Activated CD4-positive, alpha-beta T cell treated with anti-CD3 and anti-CD28 coated beads, Interleukin-2, amount 10 ng/mL, durations not matched to agents 24 days and 14 days (primary cell): ENCODE measurements around the gene VDR. TPM values are rescaled to one million over a fixed set of nuclear protein-coding genes. Genes with fewer than 3 reads are reported as not detected.
"Not testable (repeated sequence)": the region's sequence is repeated elsewhere in the genome, so short reads cannot be mapped to it uniquely, and the experiment has no call there.

Source experiments
- DNase-seq: peaks from one replicate; pipeline ENCODE4 v3.0.0; 2022
- H3K27ac Mint-ChIP-seq: one replicate; pipeline ENCODE4 v1.8.0; 2022; ENCODE audit warnings: mild to moderate bottlenecking, mixed read lengths
- H3K27me3 Mint-ChIP-seq: one replicate; pipeline ENCODE4 v1.8.0; 2022; ENCODE audit warnings: mixed read lengths
- H3K36me3 Mint-ChIP-seq: one replicate; pipeline ENCODE4 v1.8.0; 2022; ENCODE audit warnings: low read depth, mild to moderate bottlenecking, mixed read lengths
- H3K4me1 Mint-ChIP-seq: one replicate; pipeline ENCODE4 v1.8.0; 2021; ENCODE audit warnings: mixed read lengths
- H3K4me3 Mint-ChIP-seq: one replicate; pipeline ENCODE4 v1.8.0; 2022; ENCODE audit warnings: mild to moderate bottlenecking, moderate library complexity, mixed read lengths
- H3K9me3 Mint-ChIP-seq: one replicate; pipeline ENCODE4 v1.8.0; 2021; ENCODE audit warnings: mixed read lengths
- intact Hi-C: fragments of 100-400 bp; cut with micrococcal nuclease; formaldehyde crosslinking; loops from one replicate; pipeline ENCODE4 v1.15.1; 2023
- total RNA-seq: library from RNA; stranded (reverse); gene quantifications from 2 replicates; pipeline ENCODE4 v1.2.3, GENCODE V29; 2022

VDR gene
- total RNA-seq, 1 donor from 2014 or later = 277 TPM

DNA sequence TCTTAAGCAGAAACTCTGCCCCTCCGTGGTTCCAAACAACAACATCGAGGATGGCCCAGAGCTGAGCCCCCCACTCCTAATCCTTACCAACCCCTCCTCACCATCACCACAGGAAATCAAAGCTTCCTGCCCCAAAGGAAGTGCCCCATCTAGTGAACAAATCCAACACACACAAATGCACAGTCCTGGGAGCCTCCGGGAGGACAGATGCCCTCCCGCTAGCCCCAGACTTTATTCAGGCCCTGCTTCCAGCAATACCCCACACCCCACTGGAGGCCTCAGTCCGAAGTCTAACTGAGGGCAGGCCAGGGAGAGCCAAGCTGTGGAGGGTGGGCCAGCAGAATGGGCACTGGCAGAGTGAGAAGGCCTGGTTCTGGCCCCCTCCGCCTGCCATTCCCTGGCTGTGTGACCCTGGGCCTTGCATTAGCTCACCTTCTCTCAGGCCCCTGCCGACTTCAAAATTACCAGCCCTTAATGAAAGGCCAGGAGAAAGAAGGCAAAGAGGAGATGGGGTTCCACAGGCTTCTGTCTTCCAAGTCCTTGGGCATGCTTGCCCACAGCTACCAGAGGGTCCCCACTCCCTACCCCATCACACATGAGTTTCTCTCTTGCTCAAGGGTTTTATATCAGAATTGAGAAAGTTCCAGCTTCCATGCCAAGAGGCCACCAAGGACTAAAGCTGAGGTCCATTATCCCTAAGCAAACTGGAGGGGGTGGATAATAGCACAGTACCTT, 87.4 kb downstream of the VDR start:
- Mint-ChIP-seq H3K4me1 (peaks cover 66% of the 10 kb centered on the region), H3K36me3 (peaks cover 63% of the 10 kb centered on the region), H3K9me3 (peaks cover 4% of the 10 kb centered on the region), H3K4me3 (peak overlapping the region; percentile 88), H3K27ac (peak overlapping the region; percentile 99), H3K27me3 (no peaks in the 10 kb centered on the region)
- DNase-seq = peak; percentile 79
- intact Hi-C loops = loop anchor here (1.0 to 10.0 kb wide), 3 partner anchors 9 to 1603 kb away; no protein-coding TSS in a partner anchor

DNA sequence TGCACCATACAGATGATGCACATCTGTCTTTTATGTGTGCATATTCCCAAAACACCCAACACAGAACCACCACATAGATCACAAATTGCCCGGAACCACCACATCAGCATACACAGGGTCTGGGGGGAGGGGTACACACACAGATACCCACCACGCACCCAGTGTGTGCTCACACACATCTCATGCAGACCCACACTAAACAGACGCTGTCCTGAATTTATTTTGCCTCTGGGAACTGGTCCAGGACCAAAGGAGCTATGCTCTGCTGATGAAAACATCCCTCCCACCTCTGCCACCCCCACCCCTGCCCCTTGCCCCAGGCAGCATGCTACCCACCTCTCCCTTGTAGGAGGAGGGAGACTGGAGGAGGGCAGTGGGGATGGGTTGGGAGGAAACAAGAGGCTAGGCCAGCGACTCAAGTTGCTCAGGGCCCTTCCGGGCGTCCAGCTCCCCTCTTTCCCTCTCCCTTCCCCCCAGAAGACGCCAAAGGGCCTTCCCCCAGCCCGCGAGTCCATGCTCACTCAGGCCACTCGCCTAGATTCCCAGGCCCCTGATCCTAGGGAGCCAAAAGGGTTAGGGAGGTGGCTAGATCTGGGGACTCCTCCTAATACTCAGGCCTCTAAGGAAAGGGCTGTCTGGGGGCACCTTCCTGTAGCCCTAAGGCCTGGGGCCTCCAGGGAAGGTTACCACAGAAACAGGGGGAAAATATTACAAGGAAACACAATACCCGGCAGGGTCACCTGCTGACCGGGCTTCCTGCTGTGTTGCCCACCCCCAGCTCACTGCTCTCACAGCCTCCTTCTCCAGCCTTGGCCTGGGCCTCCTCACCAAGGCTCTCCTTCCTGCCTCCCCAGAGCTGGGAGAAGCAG, 88.2 kb downstream of the VDR start:
- H3K27ac Mint-ChIP-seq = peak overlapping the region; percentile 99
- H3K4me1 Mint-ChIP-seq = peaks cover 64% of the 10 kb centered on the region
- H3K4me3 Mint-ChIP-seq = peak overlapping the region; percentile 88
- intact Hi-C loops = loop anchor here (10.0 kb wide), 2 partner anchors 422 to 1602 kb away; no protein-coding TSS in a partner anchor
- peaks cover 69% of the 10 kb centered on the region for H3K36me3 Mint-ChIP-seq
- no peaks in the 10 kb centered on the region for H3K9me3 Mint-ChIP-seq
- H3K27me3 Mint-ChIP-seq = no peaks in the 10 kb centered on the region
- peak; percentile 63 for DNase-seq

DNA sequence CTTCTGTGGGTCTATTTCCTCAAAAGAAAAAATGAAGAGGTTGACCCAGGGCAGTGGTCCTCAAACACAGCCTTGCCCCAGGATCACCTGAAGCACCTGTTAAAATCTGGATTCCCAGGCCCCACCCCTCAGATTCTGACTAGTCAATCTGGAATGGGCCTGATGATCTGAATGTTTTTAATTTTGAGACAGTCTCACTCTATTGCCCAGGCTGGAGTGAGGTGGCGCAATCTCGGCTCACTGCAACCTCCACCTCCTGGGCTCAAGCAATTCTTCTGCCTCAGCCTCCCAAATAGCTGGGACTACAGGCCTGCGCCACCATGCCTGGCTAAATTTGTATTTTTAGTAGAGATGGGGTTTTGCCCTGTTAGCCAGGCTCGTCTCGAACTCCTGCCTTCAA, 89.3 kb downstream of the VDR start:
- peaks cover 66% of the 10 kb centered on the region for H3K4me1 Mint-ChIP-seq
- H3K4me3 Mint-ChIP-seq = peak overlapping the region; percentile 88
- not testable (repeated sequence) for H3K9me3 Mint-ChIP-seq, H3K27me3 Mint-ChIP-seq
- intact Hi-C loops = loop anchor here (10.0 kb wide), 2 partner anchors 421 to 1601 kb away; no protein-coding TSS in a partner anchor
- H3K27ac Mint-ChIP-seq = peak overlapping the region; percentile 99
- H3K36me3 Mint-ChIP-seq = peaks cover 79% of the 10 kb centered on the region
- peak; percentile 61 for DNase-seq

DNA sequence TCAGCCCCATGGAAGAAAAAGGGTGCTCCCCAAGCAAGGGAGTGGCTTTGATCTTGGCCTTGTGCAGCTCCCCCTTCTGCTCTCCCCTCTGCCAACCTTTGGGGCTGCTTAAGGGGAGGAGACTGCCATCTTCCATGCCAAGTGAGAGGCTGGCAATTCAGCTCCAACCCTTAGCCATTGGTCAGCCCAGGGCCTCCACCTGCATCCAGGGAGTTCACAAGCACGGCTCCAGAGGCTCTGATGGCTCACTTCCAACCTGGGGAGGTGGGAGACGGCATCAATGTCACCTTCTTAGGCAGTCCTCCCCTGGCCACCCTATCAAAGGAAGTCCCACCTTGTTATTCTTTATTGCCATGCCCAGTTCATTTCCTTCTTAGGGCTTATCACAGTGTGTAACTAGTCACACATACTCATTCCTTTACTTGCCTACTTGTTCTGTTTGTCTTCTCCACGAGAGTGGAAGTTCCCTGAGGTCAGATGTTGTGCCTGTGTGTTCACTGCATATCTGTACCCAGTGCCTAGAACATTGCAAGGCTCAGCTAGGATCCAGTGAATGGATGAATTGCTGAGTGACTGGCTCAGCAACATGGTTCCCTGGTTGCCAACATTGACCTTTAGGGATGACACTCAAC, 90.1 kb downstream of the VDR start:
- intact Hi-C loops = loop anchor here (5.0 to 10.0 kb wide), 4 partner anchors 420 to 1600 kb away; no protein-coding TSS in a partner anchor
- H3K4me3 Mint-ChIP-seq = peak overlapping the region; percentile 88
- peak overlapping the region; percentile 99 for H3K27ac Mint-ChIP-seq
- H3K27me3 Mint-ChIP-seq = no peaks in the 10 kb centered on the region
- no peaks in the 10 kb centered on the region for H3K9me3 Mint-ChIP-seq
- peaks cover 81% of the 10 kb centered on the region for H3K36me3 Mint-ChIP-seq
- H3K4me1 Mint-ChIP-seq = peaks cover 70% of the 10 kb centered on the region
- peak; percentile 74 for DNase-seq

DNA sequence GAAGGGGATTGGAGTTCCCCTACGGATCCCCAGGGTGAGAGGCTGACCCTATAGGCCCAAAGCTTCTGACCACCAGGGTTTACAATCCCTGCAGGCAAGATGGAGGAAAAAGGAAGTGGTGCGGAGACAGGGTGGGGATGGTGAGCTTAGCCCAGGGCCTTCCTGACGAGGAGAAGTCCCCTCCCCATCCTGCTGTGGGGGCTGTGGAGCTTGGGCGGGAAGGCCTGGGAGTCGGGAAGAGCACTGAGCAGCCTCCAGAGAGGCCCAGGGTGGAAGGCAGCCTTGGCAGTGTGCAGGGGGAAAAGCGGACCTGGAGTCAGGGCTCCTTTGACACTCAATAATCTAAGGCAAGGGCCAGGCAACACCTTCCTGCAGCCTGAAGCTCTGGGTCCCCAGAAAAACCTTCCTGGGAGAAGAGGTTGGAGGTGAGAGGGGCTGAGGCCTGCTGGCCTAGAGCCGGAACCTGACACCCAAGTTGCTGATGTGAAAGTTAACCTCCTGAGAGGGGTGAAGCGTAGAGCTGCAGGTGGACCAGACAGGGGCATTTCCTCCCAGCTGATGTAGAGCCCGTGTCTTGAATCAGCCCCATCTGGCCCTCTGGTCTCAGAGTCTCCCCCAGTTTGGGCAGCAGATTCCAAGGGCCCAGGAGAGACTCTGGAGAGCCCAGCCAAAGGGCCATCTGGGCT, 91.1 kb downstream of the VDR start:
- Mint-ChIP-seq H3K27me3 (no peaks in the 10 kb centered on the region), H3K4me1 (peaks cover 77% of the 10 kb centered on the region), H3K4me3 (peak overlapping the region; percentile 88), H3K27ac (peak overlapping the region; percentile 99), H3K9me3 (no peaks in the 10 kb centered on the region), H3K36me3 (peaks cover 83% of the 10 kb centered on the region)
- DNase-seq = peak; percentile 80
- intact Hi-C loops = loop anchor here (1.0 to 10.0 kb wide), 5 partner anchors 19 to 1599 kb away; no protein-coding TSS in a partner anchor

DNA sequence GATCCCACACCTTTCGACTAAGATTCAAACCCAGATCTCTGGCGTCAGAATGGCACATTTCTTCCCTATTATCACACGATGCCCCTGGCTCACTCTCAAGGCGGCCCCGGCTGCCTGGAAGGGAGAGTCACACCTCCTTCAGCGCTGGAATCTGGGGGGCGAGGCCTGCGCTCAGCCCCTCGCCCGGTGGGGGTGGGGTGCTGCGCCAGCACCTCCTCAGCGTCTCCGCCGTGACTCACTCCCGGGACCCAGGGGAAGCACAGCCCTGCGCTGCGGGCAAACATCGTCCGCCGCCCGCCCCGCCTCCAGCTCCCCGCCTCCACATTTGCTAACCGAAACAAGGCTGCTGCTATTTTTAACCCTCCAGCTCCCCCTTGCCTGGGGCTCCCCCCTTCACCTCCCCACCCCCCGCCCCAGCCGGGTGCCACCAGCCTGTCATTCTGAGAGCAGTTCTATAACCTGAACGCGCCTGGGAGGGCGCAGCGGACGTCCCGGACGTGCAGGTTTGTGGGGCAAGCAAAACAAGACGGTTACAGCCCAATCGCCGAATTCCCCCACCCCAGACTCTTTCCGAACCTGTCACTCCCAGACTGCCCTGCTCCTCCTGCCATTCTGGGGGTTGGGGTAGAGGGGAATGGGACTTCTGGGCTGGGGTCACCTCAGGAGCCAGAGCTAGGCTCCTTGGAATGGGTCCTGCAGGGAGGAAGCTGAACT, 91.8 kb downstream of the VDR start:
- DNase-seq = peak; percentile 97
- Mint-ChIP-seq H3K4me1 (peaks cover 81% of the 10 kb centered on the region), H3K36me3 (peaks cover 79% of the 10 kb centered on the region), H3K4me3 (peak overlapping the region; percentile 88), H3K9me3 (no peaks in the 10 kb centered on the region), H3K27me3 (no peaks in the 10 kb centered on the region), H3K27ac (peak overlapping the region; percentile 99)
- intact Hi-C loops = loop anchor here (1.0 to 10.0 kb wide), 5 partner anchors 19 to 1598 kb away; no protein-coding TSS in a partner anchor

DNA sequence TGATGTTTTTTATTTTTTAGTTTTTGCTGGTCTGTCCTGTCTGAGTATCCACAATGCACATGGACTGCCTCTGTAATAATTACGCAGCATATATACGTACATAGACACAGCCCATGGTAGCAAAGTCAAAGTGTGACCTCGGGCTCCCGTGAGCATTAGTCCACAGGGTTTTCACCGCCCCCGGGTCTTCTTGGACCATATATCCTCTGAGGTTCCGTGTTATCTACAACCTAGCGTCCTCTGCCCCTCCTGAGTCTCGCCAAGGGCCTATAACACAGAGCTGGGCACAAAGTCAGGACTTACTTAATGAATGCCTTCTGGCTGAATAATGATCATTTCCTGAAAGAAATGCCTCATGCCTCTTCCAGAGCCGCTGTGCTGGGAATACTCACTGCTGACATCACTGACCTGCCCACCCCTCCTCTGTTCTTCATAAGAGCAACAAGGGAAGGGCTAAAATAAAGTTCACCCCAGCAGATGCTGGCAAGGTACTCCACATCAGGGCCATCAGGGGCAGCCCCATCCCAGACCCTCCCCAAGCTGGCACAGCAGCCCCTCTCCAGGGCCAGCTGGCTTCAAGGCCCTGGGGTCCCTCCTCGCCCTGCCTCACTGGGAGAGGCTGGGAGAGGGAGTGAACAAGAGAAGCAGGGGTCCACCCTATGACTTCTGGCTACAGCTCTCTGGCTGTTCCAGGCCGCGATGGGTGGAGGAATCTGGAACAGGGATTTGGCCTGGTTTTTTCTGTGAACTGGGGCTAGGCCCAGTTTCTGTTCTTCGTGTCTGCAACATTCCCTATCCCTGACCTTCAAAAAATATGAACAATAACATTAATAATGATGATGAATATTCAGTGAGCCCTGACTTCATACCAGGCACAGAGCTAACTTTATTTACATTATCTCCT, 93.0 kb downstream of the VDR start:
- intact Hi-C loops = loop anchor here (5.0 to 10.0 kb wide), 4 partner anchors 417 to 1597 kb away; no protein-coding TSS in a partner anchor
- Mint-ChIP-seq H3K27ac (peak overlapping the region; percentile 99), H3K27me3 (no peaks in the 10 kb centered on the region)

DNA sequence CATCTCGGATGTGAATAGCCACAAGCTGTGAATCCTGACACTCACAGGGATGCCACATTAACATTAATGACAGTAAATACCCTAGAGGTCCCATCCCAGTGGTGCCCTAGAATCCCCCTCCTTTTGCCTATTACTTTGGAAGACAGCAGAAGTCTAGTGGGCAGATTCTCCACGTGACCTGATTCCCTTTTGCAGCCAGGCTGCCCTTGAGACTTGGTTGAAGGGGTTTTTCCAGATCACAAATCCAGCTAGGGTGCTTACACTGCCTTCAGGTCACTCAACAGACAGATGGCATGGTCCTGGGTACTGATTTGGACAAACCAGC, 93.8 kb downstream of the VDR start:
- Mint-ChIP-seq H3K4me3 (peak overlapping the region; percentile 88), H3K9me3 (no peaks in the 10 kb centered on the region), H3K36me3 (peaks cover 80% of the 10 kb centered on the region), H3K27me3 (no peaks in the 10 kb centered on the region), H3K27ac (peak overlapping the region; percentile 99), H3K4me1 (peaks cover 89% of the 10 kb centered on the region)
- no peak for DNase-seq
- intact Hi-C loops = loop anchor here (5.0 to 10.0 kb wide), 4 partner anchors 416 to 1596 kb away; no protein-coding TSS in a partner anchor

More for the DNA sequence above, 93.0 kb downstream of the VDR start:
- H3K4me3 Mint-ChIP-seq = peak overlapping the region; percentile 88
- H3K9me3 Mint-ChIP-seq = no peaks in the 10 kb centered on the region
- peaks cover 85% of the 10 kb centered on the region for H3K4me1 Mint-ChIP-seq
- H3K36me3 Mint-ChIP-seq = peaks cover 78% of the 10 kb centered on the region
- no peak for DNase-seq

DNA sequence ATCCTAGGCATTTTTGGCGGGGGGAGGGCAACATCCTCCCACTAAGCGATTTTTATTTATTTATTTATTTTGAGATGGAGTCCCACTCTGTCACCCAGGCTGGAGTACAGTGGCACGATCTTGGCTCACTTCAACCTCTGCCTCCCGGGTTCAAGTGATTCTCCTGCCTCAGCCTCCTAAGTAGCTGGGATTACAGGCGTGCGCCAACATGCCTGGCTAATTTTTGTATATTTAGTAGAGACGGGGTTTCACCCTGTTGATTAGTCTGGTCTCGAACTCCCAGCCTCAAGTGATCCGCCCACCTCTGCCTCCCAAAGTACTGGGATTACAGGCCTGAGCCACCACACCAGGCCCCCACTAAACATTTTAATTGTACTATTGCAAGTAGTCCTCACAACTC, 95.3 kb downstream of the VDR start:
- not testable (repeated sequence) for H3K9me3 Mint-ChIP-seq, H3K27me3 Mint-ChIP-seq, DNase-seq
- intact Hi-C loops = loop anchor here (2.0 kb wide), 1 partner anchor 51 kb away; no protein-coding TSS in a partner anchor
- H3K36me3 Mint-ChIP-seq = peaks cover 80% of the 10 kb centered on the region
- H3K4me1 Mint-ChIP-seq = peaks cover 91% of the 10 kb centered on the region
- H3K4me3 Mint-ChIP-seq = peak overlapping the region; percentile 88
- peak overlapping the region; percentile 99 for H3K27ac Mint-ChIP-seq

DNA sequence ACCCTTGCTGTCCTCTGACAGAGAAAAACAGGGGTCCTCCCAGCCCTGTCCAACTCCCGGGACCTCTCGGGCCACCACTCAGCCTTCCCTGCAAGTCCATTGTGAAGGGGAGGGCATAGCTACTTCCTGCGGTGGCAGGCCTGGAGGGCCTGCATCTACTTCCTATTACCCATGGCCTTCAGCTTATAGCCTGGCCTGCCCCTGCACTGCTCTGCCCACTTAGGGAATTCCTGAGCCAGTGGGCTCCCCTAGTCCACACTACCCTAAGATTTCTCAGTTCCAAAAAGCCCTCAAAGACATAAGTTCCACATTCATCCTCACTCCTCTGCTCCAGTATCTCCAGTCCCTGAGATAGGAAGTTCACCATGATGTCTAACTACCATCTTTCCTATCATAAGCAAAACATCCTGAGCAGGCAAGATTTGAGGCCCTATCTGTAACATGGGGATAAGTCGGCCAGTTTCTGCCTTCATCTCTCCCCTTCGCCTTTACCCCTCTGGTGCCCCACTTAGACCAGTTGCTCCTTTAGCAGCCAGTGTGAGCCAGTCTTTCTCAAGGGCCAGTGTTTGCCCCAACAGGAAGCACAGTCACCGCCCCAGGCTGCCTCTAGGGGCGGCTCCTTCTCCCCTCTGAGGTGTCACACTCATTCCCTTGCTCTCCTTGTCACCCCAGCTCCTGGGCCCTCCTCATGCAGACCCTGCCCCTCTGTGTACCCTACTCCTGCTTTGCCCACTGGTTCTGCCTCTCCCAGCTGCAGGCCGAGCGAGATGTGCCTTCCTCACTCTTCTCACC, 96.0 kb downstream of the VDR start:
- peaks cover 91% of the 10 kb centered on the region for H3K4me1 Mint-ChIP-seq
- H3K9me3 Mint-ChIP-seq = no peaks in the 10 kb centered on the region

DNA sequence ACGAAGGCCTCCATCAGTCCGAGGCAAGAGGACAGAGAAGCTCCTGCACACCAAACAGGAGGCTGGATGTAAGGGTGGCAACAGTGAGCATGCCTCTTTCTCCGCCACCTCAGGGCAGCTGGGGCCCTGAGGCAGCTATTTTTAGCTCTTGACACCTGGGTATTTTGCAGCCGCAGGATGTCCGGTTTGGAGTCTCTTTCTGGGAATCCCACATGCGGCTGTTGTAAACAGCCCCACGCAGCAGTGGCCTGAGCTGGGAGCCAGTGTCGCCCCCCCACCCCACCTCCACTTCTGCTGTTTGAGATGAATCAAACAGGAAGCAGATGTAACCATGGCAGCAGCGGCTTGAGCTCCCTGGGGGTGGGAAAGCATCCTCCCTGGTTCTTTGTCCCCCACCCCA, 96.7 kb downstream of the VDR start:
- Mint-ChIP-seq H3K27ac (peak overlapping the region; percentile 99), H3K4me1 (peaks cover 92% of the 10 kb centered on the region), H3K36me3 (peaks cover 80% of the 10 kb centered on the region), H3K9me3 (no peaks in the 10 kb centered on the region), H3K27me3 (no peaks in the 10 kb centered on the region), H3K4me3 (peak overlapping the region; percentile 80)
- peak; percentile 95 for DNase-seq
- intact Hi-C loops = loop anchor here (1.0 to 2.0 kb wide), 5 partner anchors 10 to 77 kb away; no protein-coding TSS in a partner anchor

More for the DNA sequence above, 96.0 kb downstream of the VDR start:
- peak overlapping the region; percentile 99 for H3K27ac Mint-ChIP-seq
- H3K36me3 Mint-ChIP-seq = peaks cover 80% of the 10 kb centered on the region
- peak overlapping the region; percentile 80 for H3K4me3 Mint-ChIP-seq
- intact Hi-C loops = loop anchor here (1.0 to 2.0 kb wide), 5 partner anchors 10 to 77 kb away; no protein-coding TSS in a partner anchor
- DNase-seq = peak; percentile 89
- no peaks in the 10 kb centered on the region for H3K27me3 Mint-ChIP-seq
